Limb (tissue), 2 donors: ENCODE results near the gene CPT1B.
A peak's percentile ranks its signal among the peaks of the same experiment; 100 is the strongest.

Source experiments
- DNase-seq, 2 donors: peaks; one replicate each; pipeline ENCODE4 v3.0.0-alpha.2; 2016; ENCODE audit errors: extremely low spot score in 2 of 2

Gene CPT1B

GRCh38 chr22:50586416-50586815, 8.2 kb upstream of the CPT1B start:
- DNase-seq: no peak

GRCh38 chr22:50585781-50586180, 7.6 kb upstream of the CPT1B start:
- no peak for DNase-seq

GRCh38 chr22:50585238-50585637, 7.0 kb upstream of the CPT1B start:
- no peak for DNase-seq

- no peak for DNase-seq
These were observed 6.2 kb upstream of the CPT1B start for GRCh38 chr22:50584106-50585096.

GRCh38 chr22:50583294-50583861, 5.2 kb upstream of the CPT1B start:
- no peak for DNase-seq

GRCh38 chr22:50582493-50583293, 4.5 kb upstream of the CPT1B start, which contains the start of gene CHKB:
Gene CHKB (minus strand): TSS chr22:50582849. CDS start chr22:50582781, 68 bp downstream.
- peak; percentile 99 for DNase-seq

GRCh38 chr22:50581950-50582492, 3.8 kb upstream of the CPT1B start:
- no peak for DNase-seq

- DNase-seq: no peak
These were observed 3.1 kb upstream of the CPT1B start for GRCh38 chr22:50581031-50581949.

- DNase-seq: no peak
These were observed 1.5 kb upstream of the CPT1B start for GRCh38 chr22:50579752-50580151.

GRCh38 chr22:50578776-50579310, 616 bp upstream of the CPT1B start:
- DNase-seq: no peak

GRCh38 chr22:50577697-50577986, 585 bp downstream of the CPT1B start:
- no peak for DNase-seq

- DNase-seq: no peak
These were observed 1.2 kb downstream of the CPT1B start for GRCh38 chr22:50576806-50577696.

- no peak for DNase-seq
These were observed 2.2 kb downstream of the CPT1B start for GRCh38 chr22:50576070-50576469.

- no peak for DNase-seq
These were observed 2.7 kb downstream of the CPT1B start for GRCh38 chr22:50575426-50575941.

GRCh38 chr22:50574383-50574755, 3.9 kb downstream of the CPT1B start:
- no peak for DNase-seq

GRCh38 chr22:50573491-50574382, 4.5 kb downstream of the CPT1B start:
- DNase-seq: no peak

- no peak for DNase-seq
These were observed 5.3 kb downstream of the CPT1B start for GRCh38 chr22:50572965-50573364.
